Fibroblast of pulmonary artery (primary cell): Measurements from ENCODE around the gene NPRL2.

ENCODE experiments used
- DNase-seq: peaks from one replicate; pipeline ENCODE4 v3.0.0-alpha.2; 2010; ENCODE audit warnings: low read depth
- H3K4me3 ChIP-seq: replicated peaks from 2 replicates; pipeline ENCODE4 v1.5.1; 2011; ENCODE audit warnings: low read depth, mild to moderate bottlenecking, control low read depth, low read length, moderate library complexity
- CTCF ChIP-seq: IDR thresholded peaks from 2 replicates; pipeline ENCODE4 v1.5.1; 2011; ENCODE audit warnings: mild to moderate bottlenecking, control low read depth, low read length, inconsistent platforms; ENCODE audit errors: missing control alignments

Gene NPRL2

GRCh38 chr3:50336452-50337174, 14.0 kb downstream of the NPRL2 start:
- no peak for DNase-seq
- peak overlapping the region; percentile 94 for H3K4me3 ChIP-seq

GRCh38 chr3:50334339-50335075, 16.1 kb downstream of the NPRL2 start:
- no peak for DNase-seq
- H3K4me3 ChIP-seq = peak overlapping the region; percentile 10
- no peak for TF ChIP-seq CTCF

More at GRCh38 chr3:50336452-50337174, 14.0 kb downstream of the NPRL2 start:
- TF ChIP-seq CTCF = no peak

- TF ChIP-seq CTCF = no peak
- no peak overlapping the region for H3K4me3 ChIP-seq
- DNase-seq = peak; percentile 94
Observed at GRCh38 chr3:50333744-50334328, 16.7 kb downstream of the NPRL2 start.

DNA sequence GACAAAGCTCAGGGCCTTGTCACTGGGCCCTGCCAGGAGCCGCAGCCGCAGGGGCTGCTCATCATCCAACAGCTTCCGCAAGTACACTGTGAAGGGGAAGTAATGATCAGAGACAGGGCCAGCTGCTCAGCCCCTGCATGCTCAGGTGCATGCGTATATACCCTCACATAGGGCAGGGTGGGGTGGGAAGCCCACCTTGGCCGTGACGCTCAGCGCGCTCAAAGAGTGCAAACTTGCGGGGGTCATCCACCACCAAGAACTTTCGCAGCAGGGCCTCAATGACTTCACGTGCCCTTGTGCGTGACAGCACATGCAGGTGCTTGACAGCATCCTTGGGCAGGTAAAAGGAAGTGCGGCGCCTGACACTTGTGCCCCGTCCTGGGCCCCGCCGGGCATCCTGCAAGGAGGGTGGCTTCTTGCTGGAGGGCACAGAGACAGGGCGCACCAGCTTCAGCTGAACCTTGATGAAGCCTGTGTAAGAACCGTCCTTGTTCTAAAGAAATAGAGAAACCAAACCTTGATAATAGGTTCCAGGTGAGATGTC, 19.1 kb downstream of the NPRL2 start:
- no peak overlapping the region for H3K4me3 ChIP-seq
- no peak for DNase-seq
- no peak for TF ChIP-seq CTCF

- no peak for DNase-seq
- TF ChIP-seq CTCF = no peak
- H3K4me3 ChIP-seq = no peak overlapping the region
Observed at GRCh38 chr3:50330330-50330729, 20.2 kb downstream of the NPRL2 start.

DNA sequence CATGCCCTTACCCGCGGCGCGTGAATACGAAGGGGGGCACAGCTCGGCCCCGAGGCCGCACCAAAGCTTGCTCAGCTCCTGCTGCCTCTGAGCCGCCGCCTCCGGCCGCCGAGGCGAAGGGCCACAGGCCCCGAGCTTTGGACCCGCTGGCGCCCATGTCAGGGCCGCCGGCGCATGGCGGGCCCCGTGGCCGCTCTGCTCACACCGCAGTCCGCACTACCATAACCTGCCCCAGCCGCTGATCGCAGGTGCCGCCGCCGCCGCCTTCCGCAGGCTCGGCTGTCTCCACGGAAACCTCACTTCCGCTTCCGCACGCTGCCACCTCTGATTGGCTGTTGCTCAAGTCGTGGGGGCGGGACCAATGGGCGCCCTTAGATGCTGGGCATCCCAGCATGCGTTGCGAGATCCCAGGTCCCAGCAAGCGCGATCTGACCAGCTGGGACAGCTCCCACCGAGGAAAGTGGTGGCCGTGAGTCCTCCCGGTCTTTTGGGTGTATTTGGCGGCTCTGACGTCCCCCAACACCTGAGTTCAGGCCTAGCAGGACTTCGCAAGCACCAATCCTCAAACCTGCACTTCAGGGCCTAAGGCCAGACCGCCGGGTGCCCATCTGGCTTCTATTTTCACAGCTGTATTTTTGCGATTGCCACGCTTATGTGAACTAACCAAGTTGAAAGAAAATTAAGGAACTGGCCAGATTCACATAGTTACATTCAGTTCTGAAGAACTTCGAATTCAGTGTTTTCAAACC, 22.5 kb downstream of the NPRL2 start, which contains the start of gene TUSC2:
TUSC2 (minus strand) TSS at position 281 of the 749 bp plus-strand sequence; CDS start at position 157, 124 bp downstream.
- no peak for TF ChIP-seq CTCF
- H3K4me3 ChIP-seq = peak within 1 kb of the TSS; percentile 88
- peak; percentile 97 for DNase-seq
